Ectodermal cell (in vitro differentiated cells): ENCODE results near the gene LARGE1.

ENCODE experiments used
- H3K27ac ChIP-seq: 2 replicates; pipeline ENCODE4 v1.7.0; 2013; ENCODE audit warnings: mild to moderate bottlenecking, low read depth, low read length; ENCODE audit not compliant: insufficient read depth, poor library complexity, severe bottlenecking
- H3K27me3 ChIP-seq: 2 replicates; pipeline ENCODE4 v1.7.0; 2013; ENCODE audit warnings: mild to moderate bottlenecking, low read length; ENCODE audit not compliant: insufficient read depth, control insufficient read depth, poor library complexity, severe bottlenecking
- H3K36me3 ChIP-seq: one replicate; pipeline ENCODE4 v1.7.0; 2013; ENCODE audit warnings: low read length; ENCODE audit not compliant: control insufficient read depth, insufficient read depth
- H3K4me1 ChIP-seq: one replicate; pipeline ENCODE4 v1.7.0; 2013; ENCODE audit warnings: low read length; ENCODE audit not compliant: control insufficient read depth, insufficient read depth
- H3K4me3 ChIP-seq: 2 replicates; pipeline ENCODE4 v1.7.0; 2013; ENCODE audit warnings: low read depth, low read length, control low read depth; ENCODE audit not compliant: insufficient read depth
- H3K9me3 ChIP-seq: 2 replicates; pipeline ENCODE4 v1.7.0; 2013; ENCODE audit warnings: mild to moderate bottlenecking, low read length, moderate library complexity; ENCODE audit not compliant: control insufficient read depth
- WGBS, 2 experiments: methylation state at CpG; one replicate each; pipeline ENCODE4 v1.1.7; 2013; ENCODE audit warnings: missing lambda C conversion rate in 2 of 2; 5-methylcytosine and 5-hydroxymethylcytosine counted together

LARGE1 gene

DNA sequence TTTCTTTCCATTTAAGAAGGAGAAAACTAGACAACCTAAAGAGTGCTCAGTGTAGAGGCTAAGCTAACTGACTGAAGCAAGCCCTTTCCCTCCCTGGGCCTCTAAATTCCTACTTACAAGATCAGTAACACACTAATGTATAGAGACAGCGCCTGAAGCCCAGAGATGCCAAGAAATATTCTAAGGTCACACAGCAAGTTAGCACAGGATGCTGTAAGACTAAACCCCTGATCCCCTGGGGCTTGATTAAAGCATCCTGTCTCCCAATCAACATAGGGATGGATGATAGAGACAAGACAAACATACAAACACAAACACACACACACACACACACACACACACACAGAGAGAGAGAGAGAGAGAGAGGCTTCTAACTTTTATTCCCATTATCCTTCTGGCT is 5.6 kb downstream of the LARGE1 start:
- Histone ChIP-seq H3K27me3 (peaks cover 8% of the 10 kb centered on the region), H3K4me1 (peaks cover 19% of the 10 kb centered on the region), H3K27ac (no peak overlapping the region), H3K4me3 (no peak overlapping the region), H3K9me3 (no peaks in the 10 kb centered on the region), H3K36me3 (no peaks in the 10 kb centered on the region)
- 68 to 73% methylated on average over 1 of the region's 1 CpG for WGBS, 2 experiments

DNA sequence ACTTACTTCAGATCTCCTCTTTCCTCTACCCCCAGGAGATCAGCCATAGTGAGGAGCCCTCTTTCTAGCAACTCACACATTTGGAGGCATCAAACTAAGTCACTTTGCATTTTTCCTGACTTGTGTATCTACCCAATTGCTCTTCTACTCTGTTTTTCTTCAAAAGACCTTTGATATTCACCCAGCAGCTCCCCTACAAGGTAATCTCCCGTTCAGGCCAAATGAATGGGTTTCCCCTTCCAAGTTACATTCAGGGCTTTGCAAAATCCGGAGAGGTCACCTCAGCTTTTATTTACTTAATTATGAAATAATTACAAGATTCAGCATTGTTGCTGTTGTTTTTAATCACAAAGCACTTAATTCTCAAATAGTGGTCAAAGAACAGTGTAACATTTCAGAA is 6.1 kb downstream of the LARGE1 start:
- no peaks in the 10 kb centered on the region for H3K36me3 ChIP-seq
- WGBS, 2 experiments: 0 to 2% methylated on average over 1 to 2 of the region's 2 CpGs

DNA sequence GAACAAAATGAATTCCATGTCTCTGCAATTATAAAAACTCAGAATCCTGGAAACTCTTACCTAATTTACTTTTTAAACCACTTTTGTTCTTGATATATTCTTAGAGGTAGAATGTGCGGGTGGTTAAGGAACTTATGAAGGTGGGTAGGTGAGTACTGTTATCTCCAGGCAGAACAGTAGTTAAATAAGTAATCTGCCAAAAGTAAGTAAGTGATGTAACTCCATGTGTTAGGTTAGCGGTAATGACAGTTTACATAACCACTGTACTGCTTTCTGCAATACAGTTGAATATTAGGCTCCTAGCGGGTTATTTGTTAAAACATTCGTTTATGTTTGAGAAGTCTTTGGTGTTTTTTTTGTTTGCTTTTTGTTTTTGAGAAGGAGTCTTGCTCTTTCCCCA is 7.1 kb downstream of the LARGE1 start:
- no peak overlapping the region for H3K27ac ChIP-seq
- no peaks in the 10 kb centered on the region for H3K36me3 ChIP-seq
- peaks cover 10% of the 10 kb centered on the region for H3K4me1 ChIP-seq
- H3K9me3 ChIP-seq: no peaks in the 10 kb centered on the region
- no peaks in the 10 kb centered on the region for H3K27me3 ChIP-seq
- H3K4me3 ChIP-seq: no peak overlapping the region
- WGBS, 2 experiments: 96 to 97% methylated on average over 4 of the region's 4 CpGs

More for the DNA sequence above, 6.1 kb downstream of the LARGE1 start:
- Histone ChIP-seq H3K27ac (no peak overlapping the region), H3K27me3 (peaks cover 4% of the 10 kb centered on the region), H3K4me3 (no peak overlapping the region), H3K4me1 (peaks cover 18% of the 10 kb centered on the region), H3K9me3 (no peaks in the 10 kb centered on the region)

DNA sequence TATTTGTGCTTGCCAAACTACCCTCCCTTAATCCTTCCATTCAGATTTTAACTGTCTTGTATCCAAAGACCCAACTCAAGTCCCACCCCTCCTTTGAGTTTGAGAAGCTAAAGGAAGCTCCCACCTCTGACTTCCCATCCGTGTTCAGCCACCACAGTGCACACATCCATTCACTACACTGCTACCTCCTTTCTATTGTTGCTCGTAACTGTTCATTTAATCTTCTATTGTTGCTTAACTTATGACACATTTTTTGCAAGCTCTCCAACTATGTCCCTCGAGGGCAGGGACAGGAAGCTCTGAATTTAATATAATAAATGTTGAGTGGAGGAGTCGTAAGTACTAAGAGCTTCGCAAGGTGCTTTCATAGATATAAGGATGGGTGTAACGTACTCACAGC is 10.4 kb downstream of the LARGE1 start:
- no peaks in the 10 kb centered on the region for H3K36me3 ChIP-seq
- H3K27ac ChIP-seq: no peak overlapping the region
- H3K27me3 ChIP-seq: no peaks in the 10 kb centered on the region
- no peaks in the 10 kb centered on the region for H3K9me3 ChIP-seq
- no peak overlapping the region for H3K4me3 ChIP-seq
- H3K4me1 ChIP-seq: peaks cover 7% of the 10 kb centered on the region
- WGBS, 2 experiments: 96 to 98% methylated on average over 6 of the region's 6 CpGs

DNA sequence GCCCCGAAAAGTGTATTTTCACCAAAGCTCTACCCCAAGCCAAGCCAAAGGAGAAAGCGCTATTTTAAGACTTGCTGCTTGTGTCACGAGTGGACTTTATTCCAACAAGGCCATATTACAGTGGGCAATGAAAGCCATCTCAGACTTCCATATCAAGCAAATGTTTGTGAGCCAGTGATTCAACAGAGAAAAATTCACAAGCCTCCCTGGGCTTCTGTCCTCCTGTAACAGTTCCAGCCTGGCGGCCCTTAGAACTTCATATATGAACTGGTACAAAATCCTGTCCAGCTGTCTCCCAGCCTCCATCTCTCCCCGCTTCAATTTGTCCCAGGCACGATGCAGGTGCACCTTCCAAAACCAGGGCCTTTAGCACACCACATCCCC is 11.2 kb downstream of the LARGE1 start:
- Histone ChIP-seq H3K27me3 (no peaks in the 10 kb centered on the region), H3K27ac (no peak overlapping the region), H3K4me1 (peaks cover 2% of the 10 kb centered on the region), H3K36me3 (no peaks in the 10 kb centered on the region), H3K4me3 (no peak overlapping the region), H3K9me3 (no peaks in the 10 kb centered on the region)
- WGBS, 2 experiments: 94 to 96% methylated on average over 6 of the region's 6 CpGs

DNA sequence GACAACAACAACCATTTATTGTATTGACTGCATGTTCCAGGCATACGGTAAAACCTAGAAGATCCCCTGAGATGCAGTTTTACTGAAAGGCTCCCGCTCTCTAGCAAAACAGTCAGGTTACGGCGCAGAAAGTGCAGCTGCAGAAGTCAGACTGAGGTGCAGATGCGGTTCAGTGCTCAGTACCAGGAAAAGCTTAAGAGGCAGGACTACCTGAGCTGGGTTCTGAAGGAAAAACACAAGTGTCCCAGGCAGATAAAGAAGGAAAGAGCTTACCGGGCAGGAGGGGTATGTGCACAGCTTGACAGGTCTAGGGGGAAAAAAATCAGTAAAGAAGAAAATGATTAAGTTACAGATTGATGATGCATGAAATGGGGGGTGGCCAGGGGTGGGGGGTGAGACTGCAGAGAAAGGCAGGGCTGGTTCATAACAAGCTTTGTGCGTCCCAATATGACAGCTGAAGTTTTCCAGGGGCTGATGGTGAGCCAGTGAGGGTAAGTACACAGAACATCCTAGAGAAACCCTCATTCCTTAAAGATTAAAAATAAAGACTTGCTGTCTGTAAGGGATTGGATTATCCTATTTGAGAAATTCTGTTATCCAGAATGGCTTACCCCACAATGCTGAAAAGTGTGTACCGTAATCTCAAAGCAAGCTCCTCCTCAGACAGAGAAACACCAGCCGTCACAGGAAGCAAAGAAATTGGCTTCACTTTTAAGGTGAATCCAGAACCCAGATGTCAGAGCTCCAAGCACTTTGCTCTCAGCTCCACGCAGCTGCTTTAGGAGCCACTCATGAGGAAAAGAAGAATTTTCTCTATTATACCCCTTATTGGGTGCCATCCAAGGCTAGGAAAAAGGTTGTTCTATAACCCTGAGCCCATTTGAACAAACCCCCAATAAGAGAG is 11.9 kb downstream of the LARGE1 start:
- Histone ChIP-seq H3K4me3 (no peak overlapping the region), H3K36me3 (no peaks in the 10 kb centered on the region), H3K27ac (no peak overlapping the region), H3K9me3 (no peaks in the 10 kb centered on the region), H3K27me3 (no peaks in the 10 kb centered on the region), H3K4me1 (no peaks in the 10 kb centered on the region)
- 93 to 95% methylated on average over 10 of the region's 10 CpGs for WGBS, 2 experiments

DNA sequence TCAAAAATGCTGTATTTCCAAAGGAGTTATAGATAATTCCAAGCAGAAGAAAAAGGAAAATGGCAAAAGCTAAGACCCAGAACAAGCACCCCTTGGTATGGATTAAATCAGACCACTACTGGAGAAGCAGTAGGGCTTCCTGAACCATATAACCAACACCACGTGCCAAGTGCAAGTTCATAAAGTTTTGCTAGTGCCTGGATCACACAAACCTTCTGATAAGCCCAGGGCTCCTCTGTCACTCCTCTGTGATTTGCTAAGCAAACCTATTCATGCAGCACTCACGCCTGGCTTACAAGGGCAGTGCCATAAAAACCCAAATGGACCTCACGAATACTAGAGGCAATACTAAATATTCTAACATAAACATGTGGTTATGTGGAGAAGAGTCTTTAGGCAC is 13.3 kb downstream of the LARGE1 start:
- H3K36me3 ChIP-seq: no peaks in the 10 kb centered on the region
- H3K27ac ChIP-seq: no peak overlapping the region
- no peaks in the 10 kb centered on the region for H3K4me1 ChIP-seq
- H3K4me3 ChIP-seq: no peak overlapping the region
- H3K27me3 ChIP-seq: no peaks in the 10 kb centered on the region
- H3K9me3 ChIP-seq: no peaks in the 10 kb centered on the region
- 89 to 90% methylated on average over 2 of the region's 3 CpGs for WGBS, 2 experiments

DNA sequence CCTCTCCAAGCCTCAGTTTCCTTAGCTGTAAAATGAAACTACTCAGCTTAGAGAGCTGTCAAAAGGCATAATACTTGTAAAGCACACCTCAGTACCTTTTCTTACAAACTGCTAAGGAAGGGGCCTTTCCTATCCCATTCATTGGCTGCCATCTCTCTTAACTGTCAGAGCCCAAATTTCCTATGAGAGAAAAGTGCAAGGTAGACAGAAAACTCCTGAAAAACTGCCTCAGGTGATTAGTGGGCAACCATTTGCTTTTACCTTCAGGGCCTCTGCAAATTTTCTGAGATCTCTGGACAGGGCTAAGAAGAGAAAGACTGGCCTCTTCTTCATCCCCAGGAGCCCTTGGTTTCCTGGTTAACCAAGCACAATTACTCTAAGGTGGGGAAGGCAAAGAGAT is 13.8 kb downstream of the LARGE1 start:
- Histone ChIP-seq H3K4me3 (no peak overlapping the region), H3K36me3 (no peaks in the 10 kb centered on the region), H3K9me3 (no peaks in the 10 kb centered on the region), H3K27ac (no peak overlapping the region), H3K27me3 (no peaks in the 10 kb centered on the region), H3K4me1 (no peaks in the 10 kb centered on the region)

DNA sequence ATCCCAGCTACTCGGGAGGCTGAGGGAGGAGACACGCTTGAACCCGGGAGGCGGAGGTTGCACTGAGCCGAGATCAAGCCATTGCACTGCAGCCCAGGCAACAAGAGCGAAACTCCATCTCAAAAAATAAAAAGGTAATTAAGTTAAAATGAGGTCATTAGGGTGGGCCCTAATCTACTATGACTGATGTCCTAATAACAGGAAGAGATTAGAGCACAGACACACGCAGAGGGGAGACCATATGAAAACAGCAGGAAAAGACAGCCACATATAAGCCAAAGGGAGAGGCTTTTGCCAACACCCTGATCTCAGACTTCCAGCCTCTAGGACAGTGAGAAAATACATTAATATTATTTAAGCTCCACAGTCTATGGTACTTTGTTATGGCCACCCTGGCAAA is 17.3 kb downstream of the LARGE1 start:
- 91 to 94% methylated on average over 7 of the region's 7 CpGs for WGBS, 2 experiments
- no peaks in the 10 kb centered on the region for H3K27me3 ChIP-seq
- H3K4me1 ChIP-seq: peaks cover 18% of the 10 kb centered on the region
- no peaks in the 10 kb centered on the region for H3K36me3 ChIP-seq
- H3K9me3 ChIP-seq: no peaks in the 10 kb centered on the region
- no peak overlapping the region for H3K27ac ChIP-seq
- H3K4me3 ChIP-seq: no peak overlapping the region

DNA sequence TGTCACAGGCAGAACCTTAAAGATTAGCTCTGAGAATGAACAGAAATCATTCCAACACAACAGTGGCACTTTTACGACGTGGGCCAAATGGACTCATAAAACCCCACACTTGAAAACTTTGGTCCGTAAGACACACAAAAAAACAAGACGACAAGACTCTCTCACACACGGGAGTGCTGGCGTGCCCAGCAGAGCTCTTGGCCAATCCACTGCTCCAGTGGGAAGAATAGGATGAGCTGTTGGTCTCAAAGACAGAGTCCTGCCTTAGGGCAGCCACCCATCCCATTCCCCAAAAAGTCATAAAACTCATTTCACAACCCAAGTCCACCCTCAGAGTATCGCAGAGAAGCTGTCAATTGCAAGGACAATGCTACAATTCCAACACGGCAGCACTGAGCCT is 18.2 kb downstream of the LARGE1 start:
- no peak overlapping the region for H3K27ac ChIP-seq
- H3K9me3 ChIP-seq: no peaks in the 10 kb centered on the region
- H3K36me3 ChIP-seq: no peaks in the 10 kb centered on the region
- no peaks in the 10 kb centered on the region for H3K27me3 ChIP-seq
- 89 to 93% methylated on average over 8 of the region's 8 CpGs for WGBS, 2 experiments
- no peak overlapping the region for H3K4me3 ChIP-seq
- H3K4me1 ChIP-seq: peaks cover 21% of the 10 kb centered on the region
